ENCODE data around the gene GLI2. TPM values are rescaled to one million over a fixed set of nuclear protein-coding genes. Genes with fewer than 3 reads are reported as not detected.

Gene GLI2
- total RNA-seq, 1 donor, result 22.5 TPM

DNA sequence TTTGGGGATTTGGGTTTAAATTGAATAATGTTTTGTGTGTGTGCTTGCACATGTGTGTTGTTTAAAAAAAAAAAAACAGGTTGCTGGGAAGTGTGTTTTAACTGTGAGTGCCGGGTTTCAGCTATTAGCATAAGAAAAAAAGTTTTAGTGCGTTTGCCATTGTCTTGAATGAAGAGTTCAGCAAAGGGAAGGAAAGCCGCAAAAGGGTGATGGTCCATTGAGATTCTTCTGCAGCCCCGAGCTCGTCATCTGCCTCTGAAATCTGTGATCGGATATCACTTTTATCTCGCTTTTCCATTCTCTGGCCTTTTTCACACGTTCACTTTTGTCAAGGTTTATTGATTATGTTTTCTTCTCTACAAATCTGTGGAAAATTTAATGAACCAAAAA lies 4.7 kb downstream of the GLI2 start:
- TF ChIP-seq, protein P1, sequence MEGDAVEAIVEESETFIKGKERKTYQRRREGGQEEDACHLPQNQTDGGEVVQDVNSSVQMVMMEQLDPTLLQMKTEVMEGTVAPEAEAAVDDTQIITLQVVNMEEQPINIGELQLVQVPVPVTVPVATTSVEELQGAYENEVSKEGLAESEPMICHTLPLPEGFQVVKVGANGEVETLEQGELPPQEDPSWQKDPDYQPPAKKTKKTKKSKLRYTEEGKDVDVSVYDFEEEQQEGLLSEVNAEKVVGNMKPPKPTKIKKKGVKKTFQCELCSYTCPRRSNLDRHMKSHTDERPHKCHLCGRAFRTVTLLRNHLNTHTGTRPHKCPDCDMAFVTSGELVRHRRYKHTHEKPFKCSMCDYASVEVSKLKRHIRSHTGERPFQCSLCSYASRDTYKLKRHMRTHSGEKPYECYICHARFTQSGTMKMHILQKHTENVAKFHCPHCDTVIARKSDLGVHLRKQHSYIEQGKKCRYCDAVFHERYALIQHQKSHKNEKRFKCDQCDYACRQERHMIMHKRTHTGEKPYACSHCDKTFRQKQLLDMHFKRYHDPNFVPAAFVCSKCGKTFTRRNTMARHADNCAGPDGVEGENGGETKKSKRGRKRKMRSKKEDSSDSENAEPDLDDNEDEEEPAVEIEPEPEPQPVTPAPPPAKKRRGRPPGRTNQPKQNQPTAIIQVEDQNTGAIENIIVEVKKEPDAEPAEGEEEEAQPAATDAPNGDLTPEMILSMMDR (IDR thresholded peaks at IDR 0.05; ENCODE audit: insufficient read depth, low read depth, low read length), result no peak
- DNase-seq (ENCODE audit: low read depth), result no peak
- no peak overlapping the region for H3K4me3 ChIP-seq (ENCODE audit: low read depth, low read length)

DNA sequence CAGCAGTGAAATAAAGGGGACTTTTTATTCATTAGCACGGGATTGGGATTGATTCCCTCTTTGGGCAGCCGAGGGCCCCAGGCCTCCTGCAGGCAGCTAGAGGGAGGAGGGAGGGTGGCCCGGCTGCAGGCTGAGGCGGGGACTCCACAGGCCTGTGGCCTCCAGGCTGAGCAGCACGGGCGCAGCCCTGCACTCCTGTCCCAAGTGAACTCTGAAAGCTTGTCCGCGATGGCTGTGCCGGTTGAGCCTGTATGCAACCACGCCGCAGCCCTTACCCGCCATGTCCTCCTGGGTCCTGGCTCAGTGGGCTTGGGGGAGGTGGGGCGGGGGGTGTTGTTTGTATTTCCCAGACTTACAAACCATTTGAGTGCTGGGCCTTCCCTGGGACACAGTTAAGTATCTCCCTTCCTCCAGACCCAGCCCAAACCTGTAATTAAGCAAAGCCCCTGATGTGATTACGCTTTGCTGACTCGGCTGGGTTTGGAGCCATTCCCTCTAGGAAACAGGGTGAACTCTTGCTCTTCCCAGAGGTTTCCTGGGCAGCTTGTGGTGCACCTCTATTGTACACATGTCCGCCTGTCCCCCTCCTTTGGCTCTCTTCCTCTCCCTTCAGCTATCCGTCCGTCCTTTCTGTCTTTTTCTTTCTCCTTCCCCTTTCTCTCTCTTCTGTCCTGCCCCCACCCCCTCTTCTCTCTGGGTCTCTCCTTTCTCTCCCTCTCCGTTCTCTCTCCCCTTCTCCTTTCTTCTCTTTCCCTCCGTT lies 5.3 kb downstream of the GLI2 start:
- TF ChIP-seq, protein P1 (IDR thresholded peaks at IDR 0.05; ENCODE audit: insufficient read depth, low read depth, low read length), result peak; percentile 13
- peak overlapping the region; percentile 35 for H3K4me3 ChIP-seq (ENCODE audit: low read depth, low read length)
- peak; percentile 53 for DNase-seq (ENCODE audit: low read depth)

DNA sequence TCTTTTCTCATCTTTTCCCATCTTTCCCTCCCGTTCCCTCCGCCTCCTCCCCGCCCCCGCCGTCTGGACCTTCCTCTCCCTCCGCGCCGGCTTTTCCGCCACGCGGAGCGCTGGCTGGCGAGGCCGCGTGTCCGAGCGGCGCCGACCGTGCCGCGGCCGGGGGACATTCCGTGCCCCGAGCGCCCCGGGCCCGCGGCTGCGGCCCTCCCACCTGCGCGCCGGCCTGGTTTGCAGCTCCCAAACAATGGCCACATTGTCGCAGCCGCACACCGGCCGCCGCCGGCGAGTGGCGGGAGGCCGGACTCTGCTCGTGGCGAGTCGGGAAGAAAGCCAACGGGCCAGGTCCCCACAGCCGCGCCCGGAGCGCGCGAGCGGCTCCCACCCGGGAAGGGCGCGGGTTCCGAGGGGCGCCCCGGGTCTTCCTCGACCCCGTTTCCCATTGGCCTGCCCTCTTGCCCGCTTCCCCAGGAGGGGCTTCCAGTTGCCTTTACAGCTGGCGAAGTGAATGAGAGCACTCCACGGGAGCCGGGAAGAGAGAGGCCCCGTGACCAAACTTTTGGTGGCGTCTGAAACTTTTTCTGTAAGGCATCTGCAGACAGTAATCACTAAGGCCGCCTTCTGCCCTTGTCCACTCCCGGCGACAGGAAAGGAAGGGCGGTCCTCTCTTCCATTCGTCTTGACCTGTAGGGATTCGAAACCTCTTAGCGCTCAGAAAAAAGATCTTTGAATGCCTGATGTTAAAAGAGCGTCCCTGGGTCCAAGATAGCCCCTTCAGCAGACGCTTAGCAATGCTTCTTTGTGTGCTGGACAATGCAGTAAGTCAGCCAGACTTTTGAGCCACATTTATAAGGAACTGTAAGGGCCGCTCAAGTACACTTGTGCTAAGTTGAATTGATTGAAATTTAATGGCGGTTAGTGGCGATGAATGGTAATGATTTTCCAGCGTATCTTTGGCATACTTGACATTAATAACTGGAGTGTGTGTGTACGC lies 6.2 kb downstream of the GLI2 start:
- peak overlapping the region; percentile 40 for H3K4me3 ChIP-seq (ENCODE audit: low read depth, low read length)
- peak; percentile 30 for DNase-seq (ENCODE audit: low read depth)
- TF ChIP-seq, protein P1 (IDR thresholded peaks at IDR 0.05; ENCODE audit: insufficient read depth, low read depth, low read length), result no peak

DNA sequence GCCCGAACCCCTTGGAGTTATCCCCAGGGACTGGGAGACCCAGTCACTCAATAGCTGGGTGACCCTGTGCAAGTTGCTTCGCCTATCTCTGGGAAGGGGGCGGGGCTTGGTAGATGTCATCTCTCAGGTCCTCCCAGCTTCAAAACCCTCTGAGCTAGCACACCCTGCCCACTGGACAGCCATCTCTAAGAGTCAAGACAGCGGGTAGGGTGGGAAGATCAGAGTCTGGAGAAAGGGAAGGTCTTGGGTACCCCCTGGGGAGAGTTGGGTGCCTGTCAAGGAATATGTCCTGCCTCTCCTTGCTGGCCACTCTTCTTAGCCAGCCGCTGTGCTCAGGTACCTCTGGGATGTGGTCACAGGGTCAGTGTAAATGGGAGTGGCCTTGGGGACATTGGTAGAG lies 8.0 kb downstream of the GLI2 start:
- TF ChIP-seq, protein P1 (IDR thresholded peaks at IDR 0.05; ENCODE audit: insufficient read depth, low read depth, low read length), result no peak
- DNase-seq (ENCODE audit: low read depth), result no peak
- no peak overlapping the region for H3K4me3 ChIP-seq (ENCODE audit: low read depth, low read length)

DNA sequence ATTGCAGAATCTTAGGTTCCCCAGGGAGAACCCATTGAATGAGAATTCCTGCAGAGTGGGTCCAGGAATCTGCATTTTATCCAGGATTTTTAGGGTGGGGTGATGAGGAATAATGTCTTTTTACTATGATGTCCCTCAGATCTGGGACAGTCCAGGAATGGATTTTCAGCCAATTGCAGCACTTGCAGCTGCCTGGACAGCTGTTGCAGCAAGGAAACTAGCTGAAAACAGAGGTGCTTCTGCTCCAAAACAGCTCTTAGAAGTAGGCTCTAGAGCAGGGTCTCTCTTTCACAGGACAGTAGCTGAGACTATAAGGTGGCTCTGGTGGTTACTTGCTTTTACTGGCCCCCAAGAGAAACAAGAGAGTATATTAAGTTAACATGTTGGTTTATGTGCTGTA lies 9.1 kb downstream of the GLI2 start:
- H3K4me3 ChIP-seq (ENCODE audit: low read depth, low read length), result no peak overlapping the region
- no peak for DNase-seq (ENCODE audit: low read depth)
- TF ChIP-seq, protein P1 (IDR thresholded peaks at IDR 0.05; ENCODE audit: insufficient read depth, low read depth, low read length), result no peak

DNA sequence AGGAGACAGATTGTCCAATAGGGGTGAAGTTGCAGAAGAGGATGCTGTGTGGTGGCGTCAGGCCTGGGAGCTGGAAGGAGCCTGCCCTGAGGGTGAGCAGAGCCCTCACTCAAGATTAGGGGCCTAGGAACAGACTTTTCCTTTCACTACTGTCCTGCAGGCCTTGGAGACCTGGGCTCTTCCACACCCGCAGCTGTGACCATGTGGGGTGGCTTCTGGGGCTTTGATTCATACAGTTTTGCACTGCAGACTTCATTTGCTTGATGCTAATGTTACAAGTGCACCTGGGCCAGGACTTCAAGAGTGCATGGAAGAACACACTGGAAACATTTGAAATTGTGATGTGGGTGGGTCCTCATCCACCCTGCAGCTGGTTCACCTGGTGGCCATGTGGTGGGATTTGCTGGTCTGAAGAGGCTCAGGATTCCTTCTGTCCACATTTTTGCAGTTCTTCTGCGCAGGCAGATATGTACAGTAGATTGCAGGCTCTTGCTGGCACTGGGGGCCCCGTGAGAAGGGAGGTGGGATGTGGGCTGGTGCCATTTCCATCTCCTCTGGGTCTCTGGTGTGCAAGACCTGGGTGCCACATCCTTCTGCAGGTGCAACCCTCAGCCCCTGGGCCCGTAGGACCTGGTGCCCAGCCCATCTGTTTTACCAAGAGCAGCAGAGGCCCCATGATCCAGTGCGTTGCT lies 9.9 kb downstream of the GLI2 start:
- H3K4me3 ChIP-seq (ENCODE audit: low read depth, low read length), result no peak overlapping the region

More for the DNA sequence above, 9.9 kb downstream of the GLI2 start:
- TF ChIP-seq, protein P1 (IDR thresholded peaks at IDR 0.05; ENCODE audit: insufficient read depth, low read depth, low read length), result no peak
- no peak for DNase-seq (ENCODE audit: low read depth)

Measured in fibroblast of villous mesenchyme (primary cell).